NOMO-1 (cell line): ENCODE data around the gene P2RX2.
"Not testable (repeated sequence)": the region's sequence is repeated elsewhere in the genome, so short reads cannot be mapped to it uniquely, and the experiment has no call there.

Experiments
- DNase-seq, 2 experiments: peaks; one replicate each; lab custom pipeline; 2025; ENCODE audit not compliant: unreplicated experiment in 2 of 2; lab: John Stamatoyannopoulos, UW

The P2RX2 gene

GRCh38 chr12:132582582-132583410 lies 35.8 kb upstream of the P2RX2 start:
- DNase-seq = no peak

GRCh38 chr12:132583411-132583710 lies 35.2 kb upstream of the P2RX2 start:
- DNase-seq = no peak

GRCh38 chr12:132583736-132584135 lies 34.8 kb upstream of the P2RX2 start:
- DNase-seq = no peak

GRCh38 chr12:132584429-132584828 lies 34.1 kb upstream of the P2RX2 start:
- no peak for DNase-seq

GRCh38 chr12:132585177-132585576 lies 33.4 kb upstream of the P2RX2 start:
- no peak for DNase-seq

- no peak for DNase-seq
Observed at GRCh38 chr12:132586929-132587328, 31.6 kb upstream of the P2RX2 start.

- DNase-seq = no peak
Observed at GRCh38 chr12:132587781-132588180, 30.8 kb upstream of the P2RX2 start.

- no peak for DNase-seq
Observed at GRCh38 chr12:132588319-132588718, 30.3 kb upstream of the P2RX2 start.

- no peak for DNase-seq
Observed at GRCh38 chr12:132588821-132589669, 29.5 kb upstream of the P2RX2 start.

- DNase-seq = no peak
Observed at GRCh38 chr12:132591107-132591935, 27.3 kb upstream of the P2RX2 start.

GRCh38 chr12:132592282-132592970 lies 26.1 kb upstream of the P2RX2 start:
- DNase-seq = no peak

- DNase-seq = no peak
Observed at GRCh38 chr12:132593071-132593470, 25.5 kb upstream of the P2RX2 start.

- no peak for DNase-seq
Observed at GRCh38 chr12:132593521-132593920, 25.1 kb upstream of the P2RX2 start.

GRCh38 chr12:132593938-132594358 lies 24.6 kb upstream of the P2RX2 start:
- no peak for DNase-seq

GRCh38 chr12:132595183-132595582 lies 23.4 kb upstream of the P2RX2 start:
- DNase-seq = no peak

GRCh38 chr12:132596016-132596415 lies 22.6 kb upstream of the P2RX2 start:
- no peak for DNase-seq

GRCh38 chr12:132597333-132598316 lies 21.0 kb upstream of the P2RX2 start:
- peak in 1 of 2 experiments; percentile 15 for DNase-seq

- DNase-seq = not testable (repeated sequence)
Observed at GRCh38 chr12:132599502-132599901, 19.1 kb upstream of the P2RX2 start.
